Esophagus muscularis mucosa (tissue), 3 donors: ENCODE measurements around the gene TOM1L2.
"Not testable (repeated sequence)": the region's sequence is repeated elsewhere in the genome, so short reads cannot be mapped to it uniquely, and the experiment has no call there.

Source experiments
- CTCF ChIP-seq, 3 experiments: fragments of 200-600 bp in 2 of 3; fragments of 450-650 bp in 1 of 3; sonication (generic) in 2 of 3; IDR thresholded peaks; one replicate each; pipeline ENCODE4 v1.5.1; 2017 to 2019; ENCODE audit warnings: antibody characterized with exemption in 3 of 3, mild to moderate bottlenecking in 2 of 3, moderate library complexity in 1 of 3
- EP300 ChIP-seq: sonication (generic); formaldehyde crosslinking; IDR thresholded peaks from one replicate; pipeline ENCODE4 v1.6.1; 2017; ENCODE audit warnings: antibody characterized with exemption

DNA sequence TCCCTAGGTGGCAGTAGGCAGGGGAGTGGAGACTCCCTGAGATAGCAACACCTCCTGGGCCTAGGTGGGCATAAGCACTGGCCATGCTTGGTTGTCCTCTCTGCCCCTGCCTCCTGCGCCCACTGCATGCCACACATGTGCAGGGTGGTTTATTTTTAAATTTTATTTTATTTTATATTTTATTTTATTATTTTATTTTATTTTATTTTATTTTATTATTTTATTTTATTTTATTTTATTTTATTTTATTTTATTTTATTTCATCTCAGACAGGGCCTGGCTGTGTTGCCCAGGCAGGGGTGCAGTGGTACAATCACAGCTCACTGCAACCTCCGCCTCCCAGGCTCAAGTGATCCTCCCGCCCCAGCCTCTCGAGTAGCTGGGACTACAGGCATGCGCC lies 164.0 kb downstream of the TOM1L2 start:
- not testable (repeated sequence) for TF ChIP-seq EP300; CTCF (IDR thresholded peaks at IDR 0.05)
